Measurements from ENCODE around the gene ARL15. TPM values are rescaled to one million over a fixed set of nuclear protein-coding genes. Genes with fewer than 3 reads are reported as not detected.

The ARL15 gene
- total RNA-seq, 1 donor from 2014 or later: 74.4 TPM

DNA sequence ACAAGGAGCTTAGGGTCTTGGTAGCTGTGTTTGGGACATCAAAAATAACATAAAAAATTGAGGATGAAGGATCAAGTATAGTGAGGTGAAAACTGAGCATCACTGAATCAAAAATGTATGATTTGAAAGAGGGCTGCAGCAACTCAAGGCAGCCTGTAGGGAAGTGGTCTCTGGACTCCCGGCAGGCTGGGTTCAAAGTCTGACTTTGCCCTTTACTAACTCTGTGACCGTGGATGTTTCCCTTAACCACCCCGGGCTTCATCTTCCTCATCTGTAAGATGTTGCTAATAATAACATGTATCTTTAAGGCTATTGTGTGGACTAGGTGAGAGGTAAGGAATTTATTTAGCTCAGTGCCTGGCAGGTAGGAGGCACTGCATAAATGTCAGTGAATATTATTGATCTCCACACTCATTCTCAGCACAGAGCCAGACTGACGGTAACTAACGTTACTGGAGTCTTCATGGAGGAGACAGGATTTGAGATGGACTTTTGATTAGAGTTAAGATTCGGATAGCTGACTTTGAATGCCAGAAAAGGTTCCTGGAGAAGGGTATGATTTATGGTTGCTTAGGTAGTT is 382.6 kb downstream of the ARL15 start:
- intact Hi-C loops (cut with DNase I): no loop called here
- Histone ChIP-seq H3K27ac (no peak overlapping the region), H3K4me1 (peaks cover 8% of the 10 kb centered on the region), H3K36me3 (no peaks in the 10 kb centered on the region), H3K9me3 (no peaks in the 10 kb centered on the region), H3K4me3 (no peak overlapping the region), H3K27me3 (no peaks in the 10 kb centered on the region)
- no peak for DNase-seq (ENCODE audit: extremely low spot score in 2 of 2)
- TF ChIP-seq CTCF (IDR thresholded peaks at IDR 0.05): no peak
- TF ChIP-seq POLR2AphosphoS5 (IDR thresholded peaks at IDR 0.05; ENCODE audit: insufficient read depth in 1 of 2, low read depth in 1 of 2): no peak
- TF ChIP-seq POLR2A (IDR thresholded peaks at IDR 0.05): no peak

DNA sequence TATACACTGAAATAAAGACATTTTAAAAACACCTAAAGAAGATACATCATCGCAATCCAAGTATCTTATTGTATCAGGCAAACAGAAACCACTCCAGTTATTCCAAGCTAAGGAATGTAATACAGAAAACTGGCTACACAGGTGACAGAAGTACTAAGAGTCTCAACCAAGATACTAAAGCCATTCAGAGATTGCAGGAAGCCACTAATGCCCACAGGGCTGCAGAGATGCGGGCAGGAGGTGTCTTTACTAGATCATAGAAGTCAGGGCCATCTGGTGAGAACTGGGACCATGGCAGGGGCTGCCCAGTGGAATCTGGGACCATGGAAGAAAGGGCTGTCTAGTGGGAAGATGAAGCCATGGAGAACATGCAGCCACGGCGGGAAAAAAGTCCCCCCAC is 384.3 kb downstream of the ARL15 start:
- no peaks in the 10 kb centered on the region for H3K36me3 ChIP-seq
- no peaks in the 10 kb centered on the region for H3K9me3 ChIP-seq
- TF ChIP-seq CTCF (IDR thresholded peaks at IDR 0.05) (no peak), POLR2AphosphoS5 (IDR thresholded peaks at IDR 0.05; ENCODE audit: insufficient read depth in 1 of 2, low read depth in 1 of 2) (no peak), POLR2A (IDR thresholded peaks at IDR 0.05) (no peak)
- H3K4me1 ChIP-seq: peaks cover 8% of the 10 kb centered on the region
- DNase-seq (ENCODE audit: extremely low spot score in 2 of 2): no peak
- no peaks in the 10 kb centered on the region for H3K27me3 ChIP-seq
- no peak overlapping the region for H3K4me3 ChIP-seq
- intact Hi-C loops (cut with DNase I): no loop called here
- no peak overlapping the region for H3K27ac ChIP-seq

- Histone ChIP-seq H3K4me1 (peaks cover 8% of the 10 kb centered on the region), H3K27ac (no peak overlapping the region)
Measured at GRCh38 chr5:53924392-53924791, 386.0 kb downstream of the ARL15 start.

DNA sequence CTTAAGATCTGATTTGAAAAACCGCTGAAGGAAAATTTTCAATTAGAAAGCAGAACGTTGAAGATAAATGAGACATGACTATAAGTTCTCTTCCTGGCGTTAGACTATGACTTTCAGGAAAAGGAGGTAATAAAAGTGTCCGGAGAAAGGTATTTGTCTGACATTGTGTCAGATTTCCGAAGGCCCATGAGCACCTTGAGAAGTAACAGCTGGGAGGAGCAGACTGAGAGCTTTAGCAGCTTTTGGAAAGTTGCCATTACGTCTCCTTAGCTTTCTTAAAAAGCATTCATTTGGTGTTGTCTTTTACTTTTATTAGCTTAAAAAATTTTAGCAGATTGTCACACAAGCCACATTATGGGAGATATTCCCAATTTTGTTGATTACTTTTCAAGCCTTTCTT is 386.4 kb downstream of the ARL15 start:
- DNase-seq (ENCODE audit: extremely low spot score in 2 of 2): no peak
- H3K4me1 ChIP-seq: peaks cover 8% of the 10 kb centered on the region
- no peak overlapping the region for H3K27ac ChIP-seq
- no peak overlapping the region for H3K4me3 ChIP-seq
- intact Hi-C loops (cut with DNase I): no loop called here
- no peaks in the 10 kb centered on the region for H3K27me3 ChIP-seq
- H3K36me3 ChIP-seq: no peaks in the 10 kb centered on the region
- no peaks in the 10 kb centered on the region for H3K9me3 ChIP-seq
- TF ChIP-seq POLR2AphosphoS5 (IDR thresholded peaks at IDR 0.05; ENCODE audit: insufficient read depth in 1 of 2, low read depth in 1 of 2) (no peak), CTCF (IDR thresholded peaks at IDR 0.05) (no peak), POLR2A (IDR thresholded peaks at IDR 0.05) (no peak)

More at GRCh38 chr5:53924392-53924791, 386.0 kb downstream of the ARL15 start:
- Histone ChIP-seq H3K4me3 (no peak overlapping the region), H3K9me3 (no peaks in the 10 kb centered on the region), H3K27me3 (no peaks in the 10 kb centered on the region), H3K36me3 (no peaks in the 10 kb centered on the region)
- DNase-seq (ENCODE audit: extremely low spot score in 2 of 2): no peak
- TF ChIP-seq POLR2AphosphoS5 (IDR thresholded peaks at IDR 0.05; ENCODE audit: insufficient read depth in 1 of 2, low read depth in 1 of 2) (no peak), CTCF (IDR thresholded peaks at IDR 0.05) (no peak), POLR2A (IDR thresholded peaks at IDR 0.05) (no peak)
- intact Hi-C loops (cut with DNase I): no loop called here

Data from vagina (tissue), 2 donors.